Measurements from ENCODE around the gene ZNF414.

GRCh38 chr19:8461891-8462290, 52.1 kb downstream of the ZNF414 start:
- TF ChIP-seq CTCF (IDR thresholded peaks at IDR 0.05) (no peak), EZH2 (IDR thresholded peaks at IDR 0.05; ENCODE audit: borderline replicate concordance, insufficient read depth, low read depth, low read length, poor library complexity, severe bottlenecking) (no peak)

Data from B cell (primary cell).